Smooth muscle cell of the brain vasculature (primary cell): Measurements from ENCODE around the gene DEPDC5.
A peak's percentile ranks its signal among the peaks of the same experiment; 100 is the strongest.
"Not testable (repeated sequence)": the region's sequence is repeated elsewhere in the genome, so short reads cannot be mapped to it uniquely, and the experiment has no call there.

Experiments
- DNase-seq: peaks from one replicate; pipeline ENCODE4 v3.0.0-alpha.2; 2012; ENCODE audit warnings: low read depth, low spot score

DEPDC5 gene

GRCh38 chr22:31749636-31750364 is 4.0 kb upstream of the DEPDC5 start, which contains the start of gene PRR14L:
PRR14L (minus strand) TSS chr22:31750132; CDS start chr22:31738860, 11,272 bp downstream.
- peak; percentile 92 for DNase-seq

- DNase-seq: no peak
Observed at GRCh38 chr22:31750365-31751284, 3.2 kb upstream of the DEPDC5 start.

- no peak for DNase-seq
Observed at GRCh38 chr22:31752096-31752847, 1.5 kb upstream of the DEPDC5 start.

- DNase-seq: no peak
Observed at GRCh38 chr22:31753005-31753633, 700 bp upstream of the DEPDC5 start.

- DNase-seq: no peak
Observed at GRCh38 chr22:31754813-31755212, 994 bp downstream of the DEPDC5 start.

- DNase-seq: no peak
Observed at GRCh38 chr22:31757265-31757664, 3.4 kb downstream of the DEPDC5 start.

- DNase-seq: not testable (repeated sequence)
Observed at GRCh38 chr22:31758860-31759259, 5.0 kb downstream of the DEPDC5 start.

- DNase-seq: no peak
Observed at GRCh38 chr22:31764785-31765184, 11.0 kb downstream of the DEPDC5 start.

- no peak for DNase-seq
Observed at GRCh38 chr22:31768422-31769059, 14.7 kb downstream of the DEPDC5 start.

GRCh38 chr22:31773416-31773815 is 19.6 kb downstream of the DEPDC5 start:
- DNase-seq: no peak

GRCh38 chr22:31776231-31776630 is 22.4 kb downstream of the DEPDC5 start:
- DNase-seq: no peak

GRCh38 chr22:31789803-31790202 is 36.0 kb downstream of the DEPDC5 start:
- no peak for DNase-seq

GRCh38 chr22:31790240-31790639 is 36.4 kb downstream of the DEPDC5 start:
- no peak for DNase-seq

- not testable (repeated sequence) for DNase-seq
Observed at GRCh38 chr22:31799358-31799757, 45.5 kb downstream of the DEPDC5 start.

GRCh38 chr22:31800065-31800464 is 46.2 kb downstream of the DEPDC5 start:
- no peak for DNase-seq

- not testable (repeated sequence) for DNase-seq
Observed at GRCh38 chr22:31800861-31801260, 47.0 kb downstream of the DEPDC5 start.

- no peak for DNase-seq
Observed at GRCh38 chr22:31802575-31802974, 48.8 kb downstream of the DEPDC5 start.

- DNase-seq: no peak
Observed at GRCh38 chr22:31806751-31807150, 52.9 kb downstream of the DEPDC5 start.

GRCh38 chr22:31812977-31813605 is 59.3 kb downstream of the DEPDC5 start:
- DNase-seq: no peak

- DNase-seq: not testable (repeated sequence)
Observed at GRCh38 chr22:31813898-31814297, 60.1 kb downstream of the DEPDC5 start.
